GM23338 (cell line): ENCODE data around the gene FBXO41.

ENCODE experiments used
- CREB1 ChIP-seq: fragments of 250-450 bp; sonication (Bioruptor Pico); IDR thresholded peaks from 2 replicates; pipeline ENCODE4 v1.5.0; 2020; ENCODE audit warnings: low read depth, mild to moderate bottlenecking, moderate library complexity
- EZH2 ChIP-seq: fragments of 200-600 bp; sonication (generic); IDR thresholded peaks from one replicate; pipeline ENCODE4 v1.8.0; 2017; ENCODE audit warnings: antibody characterized with exemption, mild to moderate bottlenecking, low read depth; ENCODE audit not compliant: unreplicated experiment
- EZH2phosphoT487 ChIP-seq: fragments of 200-600 bp; sonication (generic); IDR thresholded peaks from one replicate; pipeline ENCODE4 v1.8.1; 2018; ENCODE audit warnings: antibody characterized with exemption; ENCODE audit not compliant: unreplicated experiment
- JUNB ChIP-seq: IDR thresholded peaks from one replicate; pipeline ENCODE4 v1.6.1; 2016; ENCODE audit warnings: antibody characterized with exemption; ENCODE audit not compliant: unreplicated experiment
- NANOG ChIP-seq: IDR thresholded peaks from 2 replicates; pipeline ENCODE4 v1.6.1; 2016; ENCODE audit warnings: antibody characterized with exemption, borderline replicate concordance
- POLR2AphosphoS5 ChIP-seq: IDR thresholded peaks from 2 replicates; pipeline ENCODE4 v1.6.1; 2016; ENCODE audit warnings: antibody characterized with exemption, low read depth
- TF ChIP-seq, protein P1 (sequence below), 2 experiments: fragments of 200-600 bp in 1 of 2; sonication (generic) in 1 of 2; conservative IDR thresholded peaks; 2 replicates each; pipeline versions ENCODE4 v1.5.1 to v1.6.1; 2016 to 2017; ENCODE audit warnings: antibody characterized with exemption in 2 of 2, low read depth in 2 of 2, mild to moderate bottlenecking in 2 of 2, moderate library complexity in 1 of 2
- TF ChIP-seq, protein P2 (sequence below): fragments of 250-450 bp; sonication (Bioruptor Pico); IDR thresholded peaks from 2 replicates; pipeline ENCODE4 v1.5.0; 2020; ENCODE audit warnings: mild to moderate bottlenecking, moderate library complexity
- TF ChIP-seq, protein P3 (sequence below): IDR thresholded peaks from one replicate; pipeline ENCODE4 v1.6.1; 2018; ENCODE audit warnings: antibody characterized with exemption; ENCODE audit not compliant: unreplicated experiment

DNA sequence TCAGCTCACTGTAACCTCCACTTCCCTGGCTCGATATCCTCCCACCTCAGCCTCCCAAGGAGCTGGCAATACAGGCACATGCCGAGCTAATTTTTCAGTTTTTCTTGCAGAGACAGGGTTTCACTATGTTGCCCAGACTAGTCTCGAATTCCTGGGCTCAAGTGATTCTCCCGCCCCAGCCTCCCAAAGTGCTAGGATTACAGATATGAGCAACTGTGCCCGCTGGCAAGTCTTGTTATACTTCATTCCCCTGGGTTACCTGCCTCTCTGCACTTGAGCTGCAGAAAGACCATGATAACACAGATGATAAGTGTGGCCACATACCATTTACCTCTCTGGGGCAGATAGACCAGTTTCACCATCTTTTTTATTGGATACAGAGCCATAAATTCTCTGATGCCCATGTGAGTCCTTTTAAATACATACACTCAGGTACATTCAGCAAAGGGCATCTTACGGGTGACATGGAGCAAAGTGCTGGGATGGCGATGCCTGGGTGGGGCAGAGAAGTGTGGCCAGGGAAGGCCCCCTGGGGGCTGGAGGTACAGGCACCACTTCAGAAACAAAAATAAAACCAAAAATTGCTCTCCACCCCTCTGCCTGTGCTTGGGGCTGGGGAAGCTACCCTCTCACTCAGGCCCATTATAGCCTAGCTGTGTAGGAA, 29.8 kb downstream of the FBXO41 start:
- TF ChIP-seq, protein P1, sequence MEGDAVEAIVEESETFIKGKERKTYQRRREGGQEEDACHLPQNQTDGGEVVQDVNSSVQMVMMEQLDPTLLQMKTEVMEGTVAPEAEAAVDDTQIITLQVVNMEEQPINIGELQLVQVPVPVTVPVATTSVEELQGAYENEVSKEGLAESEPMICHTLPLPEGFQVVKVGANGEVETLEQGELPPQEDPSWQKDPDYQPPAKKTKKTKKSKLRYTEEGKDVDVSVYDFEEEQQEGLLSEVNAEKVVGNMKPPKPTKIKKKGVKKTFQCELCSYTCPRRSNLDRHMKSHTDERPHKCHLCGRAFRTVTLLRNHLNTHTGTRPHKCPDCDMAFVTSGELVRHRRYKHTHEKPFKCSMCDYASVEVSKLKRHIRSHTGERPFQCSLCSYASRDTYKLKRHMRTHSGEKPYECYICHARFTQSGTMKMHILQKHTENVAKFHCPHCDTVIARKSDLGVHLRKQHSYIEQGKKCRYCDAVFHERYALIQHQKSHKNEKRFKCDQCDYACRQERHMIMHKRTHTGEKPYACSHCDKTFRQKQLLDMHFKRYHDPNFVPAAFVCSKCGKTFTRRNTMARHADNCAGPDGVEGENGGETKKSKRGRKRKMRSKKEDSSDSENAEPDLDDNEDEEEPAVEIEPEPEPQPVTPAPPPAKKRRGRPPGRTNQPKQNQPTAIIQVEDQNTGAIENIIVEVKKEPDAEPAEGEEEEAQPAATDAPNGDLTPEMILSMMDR (conservative IDR thresholded peaks at IDR 0.05; ENCODE audit: low read depth in 2 of 2) = no peak
- no peak for TF ChIP-seq POLR2AphosphoS5
- TF ChIP-seq EZH2phosphoT487 = no peak
- no peak for TF ChIP-seq EZH2
- TF ChIP-seq, protein P2, sequence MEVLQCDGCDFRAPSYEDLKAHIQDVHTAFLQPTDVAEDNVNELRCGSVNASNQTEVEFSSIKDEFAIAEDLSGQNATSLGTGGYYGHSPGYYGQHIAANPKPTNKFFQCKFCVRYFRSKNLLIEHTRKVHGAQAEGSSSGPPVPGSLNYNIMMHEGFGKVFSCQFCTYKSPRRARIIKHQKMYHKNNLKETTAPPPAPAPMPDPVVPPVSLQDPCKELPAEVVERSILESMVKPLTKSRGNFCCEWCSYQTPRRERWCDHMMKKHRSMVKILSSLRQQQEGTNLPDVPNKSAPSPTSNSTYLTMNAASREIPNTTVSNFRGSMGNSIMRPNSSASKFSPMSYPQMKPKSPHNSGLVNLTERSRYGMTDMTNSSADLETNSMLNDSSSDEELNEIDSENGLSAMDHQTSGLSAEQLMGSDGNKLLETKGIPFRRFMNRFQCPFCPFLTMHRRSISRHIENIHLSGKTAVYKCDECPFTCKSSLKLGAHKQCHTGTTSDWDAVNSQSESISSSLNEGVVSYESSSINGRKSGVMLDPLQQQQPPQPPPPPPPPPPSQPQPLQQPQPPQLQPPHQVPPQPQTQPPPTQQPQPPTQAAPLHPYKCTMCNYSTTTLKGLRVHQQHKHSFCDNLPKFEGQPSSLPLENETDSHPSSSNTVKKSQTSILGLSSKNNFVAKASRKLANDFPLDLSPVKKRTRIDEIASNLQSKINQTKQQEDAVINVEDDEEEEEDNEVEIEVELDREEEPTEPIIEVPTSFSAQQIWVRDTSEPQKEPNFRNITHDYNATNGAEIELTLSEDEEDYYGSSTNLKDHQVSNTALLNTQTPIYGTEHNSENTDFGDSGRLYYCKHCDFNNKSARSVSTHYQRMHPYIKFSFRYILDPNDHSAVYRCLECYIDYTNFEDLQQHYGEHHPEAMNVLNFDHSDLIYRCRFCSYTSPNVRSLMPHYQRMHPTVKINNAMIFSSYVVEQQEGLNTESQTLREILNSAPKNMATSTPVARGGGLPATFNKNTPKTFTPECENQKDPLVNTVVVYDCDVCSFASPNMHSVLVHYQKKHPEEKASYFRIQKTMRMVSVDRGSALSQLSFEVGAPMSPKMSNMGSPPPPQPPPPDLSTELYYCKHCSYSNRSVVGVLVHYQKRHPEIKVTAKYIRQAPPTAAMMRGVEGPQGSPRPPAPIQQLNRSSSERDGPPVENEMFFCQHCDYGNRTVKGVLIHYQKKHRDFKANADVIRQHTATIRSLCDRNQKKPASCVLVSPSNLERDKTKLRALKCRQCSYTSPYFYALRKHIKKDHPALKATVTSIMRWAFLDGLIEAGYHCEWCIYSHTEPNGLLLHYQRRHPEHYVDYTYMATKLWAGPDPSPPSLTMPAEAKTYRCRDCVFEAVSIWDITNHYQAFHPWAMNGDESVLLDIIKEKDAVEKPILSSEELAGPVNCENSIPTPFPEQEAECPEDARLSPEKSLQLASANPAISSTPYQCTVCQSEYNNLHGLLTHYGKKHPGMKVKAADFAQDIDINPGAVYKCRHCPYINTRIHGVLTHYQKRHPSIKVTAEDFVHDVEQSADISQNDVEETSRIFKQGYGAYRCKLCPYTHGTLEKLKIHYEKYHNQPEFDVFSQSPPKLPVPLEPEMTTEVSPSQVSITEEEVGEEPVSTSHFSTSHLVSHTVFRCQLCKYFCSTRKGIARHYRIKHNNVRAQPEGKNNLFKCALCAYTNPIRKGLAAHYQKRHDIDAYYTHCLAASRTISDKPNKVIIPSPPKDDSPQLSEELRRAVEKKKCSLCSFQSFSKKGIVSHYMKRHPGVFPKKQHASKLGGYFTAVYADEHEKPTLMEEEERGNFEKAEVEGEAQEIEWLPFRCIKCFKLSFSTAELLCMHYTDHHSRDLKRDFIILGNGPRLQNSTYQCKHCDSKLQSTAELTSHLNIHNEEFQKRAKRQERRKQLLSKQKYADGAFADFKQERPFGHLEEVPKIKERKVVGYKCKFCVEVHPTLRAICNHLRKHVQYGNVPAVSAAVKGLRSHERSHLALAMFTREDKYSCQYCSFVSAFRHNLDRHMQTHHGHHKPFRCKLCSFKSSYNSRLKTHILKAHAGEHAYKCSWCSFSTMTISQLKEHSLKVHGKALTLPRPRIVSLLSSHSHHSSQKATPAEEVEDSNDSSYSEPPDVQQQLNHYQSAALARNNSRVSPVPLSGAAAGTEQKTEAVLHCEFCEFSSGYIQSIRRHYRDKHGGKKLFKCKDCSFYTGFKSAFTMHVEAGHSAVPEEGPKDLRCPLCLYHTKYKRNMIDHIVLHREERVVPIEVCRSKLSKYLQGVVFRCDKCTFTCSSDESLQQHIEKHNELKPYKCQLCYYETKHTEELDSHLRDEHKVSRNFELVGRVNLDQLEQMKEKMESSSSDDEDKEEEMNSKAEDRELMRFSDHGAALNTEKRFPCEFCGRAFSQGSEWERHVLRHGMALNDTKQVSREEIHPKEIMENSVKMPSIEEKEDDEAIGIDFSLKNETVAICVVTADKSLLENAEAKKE (CRISPR knock-in tag) = no peak
- TF ChIP-seq CREB1 (CRISPR knock-in tag) = no peak
- TF ChIP-seq, protein P3, sequence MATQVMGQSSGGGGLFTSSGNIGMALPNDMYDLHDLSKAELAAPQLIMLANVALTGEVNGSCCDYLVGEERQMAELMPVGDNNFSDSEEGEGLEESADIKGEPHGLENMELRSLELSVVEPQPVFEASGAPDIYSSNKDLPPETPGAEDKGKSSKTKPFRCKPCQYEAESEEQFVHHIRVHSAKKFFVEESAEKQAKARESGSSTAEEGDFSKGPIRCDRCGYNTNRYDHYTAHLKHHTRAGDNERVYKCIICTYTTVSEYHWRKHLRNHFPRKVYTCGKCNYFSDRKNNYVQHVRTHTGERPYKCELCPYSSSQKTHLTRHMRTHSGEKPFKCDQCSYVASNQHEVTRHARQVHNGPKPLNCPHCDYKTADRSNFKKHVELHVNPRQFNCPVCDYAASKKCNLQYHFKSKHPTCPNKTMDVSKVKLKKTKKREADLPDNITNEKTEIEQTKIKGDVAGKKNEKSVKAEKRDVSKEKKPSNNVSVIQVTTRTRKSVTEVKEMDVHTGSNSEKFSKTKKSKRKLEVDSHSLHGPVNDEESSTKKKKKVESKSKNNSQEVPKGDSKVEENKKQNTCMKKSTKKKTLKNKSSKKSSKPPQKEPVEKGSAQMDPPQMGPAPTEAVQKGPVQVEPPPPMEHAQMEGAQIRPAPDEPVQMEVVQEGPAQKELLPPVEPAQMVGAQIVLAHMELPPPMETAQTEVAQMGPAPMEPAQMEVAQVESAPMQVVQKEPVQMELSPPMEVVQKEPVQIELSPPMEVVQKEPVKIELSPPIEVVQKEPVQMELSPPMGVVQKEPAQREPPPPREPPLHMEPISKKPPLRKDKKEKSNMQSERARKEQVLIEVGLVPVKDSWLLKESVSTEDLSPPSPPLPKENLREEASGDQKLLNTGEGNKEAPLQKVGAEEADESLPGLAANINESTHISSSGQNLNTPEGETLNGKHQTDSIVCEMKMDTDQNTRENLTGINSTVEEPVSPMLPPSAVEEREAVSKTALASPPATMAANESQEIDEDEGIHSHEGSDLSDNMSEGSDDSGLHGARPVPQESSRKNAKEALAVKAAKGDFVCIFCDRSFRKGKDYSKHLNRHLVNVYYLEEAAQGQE = no peak
- TF ChIP-seq JUNB = no peak
- TF ChIP-seq NANOG = no peak
